SK-N-SH (cell line): ENCODE results near the gene TROAP.

Source experiments
- EP300 ChIP-seq, 2 experiments: IDR thresholded peaks; 2 replicates each; pipeline versions ENCODE4 v1.4.0 to v1.6.1; 2012; ENCODE audit warnings: borderline replicate concordance in 1 of 2, low read depth in 1 of 2, low read length in 1 of 2
- EZH2phosphoT487 ChIP-seq: fragments of 200-600 bp; sonication (generic); IDR thresholded peaks from 2 replicates; pipeline ENCODE4 v1.6.1; 2017; ENCODE audit warnings: low read depth, mixed run types, mild to moderate bottlenecking, antibody characterized with exemption, moderate library complexity, borderline replicate concordance
- JUND ChIP-seq: IDR thresholded peaks from 2 replicates; pipeline ENCODE4 v1.4.0; 2012
- MXI1 ChIP-seq: IDR thresholded peaks from 2 replicates; pipeline ENCODE4 v1.6.1; 2012; ENCODE audit warnings: mild to moderate bottlenecking, low read depth, low read length, improper control_type of control experiment
- NFIC ChIP-seq: IDR thresholded peaks from 2 replicates; pipeline ENCODE4 v1.4.0; 2012; ENCODE audit warnings: borderline replicate concordance
- NRF1 ChIP-seq: IDR thresholded peaks from 2 replicates; pipeline ENCODE4 v1.6.1; 2012; ENCODE audit warnings: low read depth, mild to moderate bottlenecking, low read length
- POLR2AphosphoS5 ChIP-seq: IDR thresholded peaks from 2 replicates; pipeline ENCODE4 v1.6.1; 2012; ENCODE audit warnings: low read depth, low read length
- RAD21 ChIP-seq: IDR thresholded peaks from 2 replicates; pipeline ENCODE4 v1.6.1; 2012; ENCODE audit warnings: mild to moderate bottlenecking, low read length
- SMC3 ChIP-seq: IDR thresholded peaks from 2 replicates; pipeline ENCODE4 v1.6.1; 2012; ENCODE audit warnings: low read depth, low read length, improper control_type of control experiment
- TCF12 ChIP-seq: IDR thresholded peaks from 2 replicates; pipeline ENCODE4 v1.4.0; 2012
- TF ChIP-seq, protein P1 (sequence below): IDR thresholded peaks from 2 replicates; pipeline ENCODE4 v1.4.0; 2012; ENCODE audit warnings: low read depth
- TF ChIP-seq, protein P2 (sequence below): IDR thresholded peaks from 2 replicates; pipeline ENCODE4 v1.6.1; 2012; ENCODE audit warnings: mild to moderate bottlenecking, low read depth, low read length, moderate library complexity
- TF ChIP-seq, protein P3 (sequence below): fragments of 200-600 bp; sonication (generic); IDR thresholded peaks from 2 replicates; pipeline ENCODE4 v1.6.1; 2017; ENCODE audit warnings: antibody characterized with exemption, mild to moderate bottlenecking, moderate library complexity

DNA sequence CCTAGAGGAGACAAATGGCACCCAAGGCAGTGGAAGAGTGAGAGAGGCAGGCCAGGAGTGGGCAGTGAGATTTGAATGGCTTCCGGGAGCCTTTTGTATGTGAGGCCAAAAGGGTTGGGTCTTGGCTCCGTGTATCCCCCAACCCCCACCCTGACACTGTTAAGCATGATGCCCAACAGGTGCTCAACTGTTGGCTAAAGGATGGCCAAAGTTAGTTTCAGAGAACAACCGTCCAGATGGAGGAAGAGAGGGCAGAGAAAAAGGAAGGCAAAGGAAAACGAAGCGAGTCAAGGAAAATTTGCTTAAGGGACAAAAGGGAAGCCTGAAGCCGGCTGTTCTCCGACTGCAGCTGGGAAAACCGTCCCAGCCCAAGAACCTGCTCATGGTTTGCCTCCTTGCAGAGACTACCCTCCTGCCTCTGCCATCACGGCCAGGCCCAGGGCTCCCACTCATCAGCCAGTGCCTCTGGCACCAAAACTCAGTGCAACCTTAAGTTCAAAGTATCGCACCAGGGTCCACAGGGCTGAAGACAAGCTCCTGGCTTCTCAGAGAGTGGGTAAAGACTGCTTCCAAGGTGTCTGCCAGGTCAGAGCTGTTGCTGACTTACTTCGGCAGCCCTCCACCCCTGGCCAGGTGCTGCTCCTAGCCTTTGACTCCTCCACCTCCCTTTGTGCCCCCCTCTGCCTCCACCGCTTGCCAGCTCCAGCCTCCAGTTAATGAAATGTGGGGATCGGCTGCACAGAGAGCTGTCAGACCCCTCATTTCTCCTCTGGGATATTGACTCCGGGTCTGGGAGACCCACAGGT is 18.1 kb downstream of the TROAP start:
- TF ChIP-seq, protein P1, sequence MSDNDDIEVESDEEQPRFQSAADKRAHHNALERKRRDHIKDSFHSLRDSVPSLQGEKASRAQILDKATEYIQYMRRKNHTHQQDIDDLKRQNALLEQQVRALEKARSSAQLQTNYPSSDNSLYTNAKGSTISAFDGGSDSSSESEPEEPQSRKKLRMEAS: no peak
- TF ChIP-seq RAD21 (no peak), EZH2phosphoT487 (no peak), SMC3 (no peak), EP300 (IDR thresholded peaks at IDR 0.05; ENCODE audit: borderline replicate concordance in 1 of 2, low read depth in 1 of 2, low read length in 1 of 2) (no peak), NFIC (no peak), TCF12 (no peak), POLR2AphosphoS5 (no peak), JUND (no peak), MXI1 (no peak), NRF1 (no peak)
- TF ChIP-seq, protein P2, sequence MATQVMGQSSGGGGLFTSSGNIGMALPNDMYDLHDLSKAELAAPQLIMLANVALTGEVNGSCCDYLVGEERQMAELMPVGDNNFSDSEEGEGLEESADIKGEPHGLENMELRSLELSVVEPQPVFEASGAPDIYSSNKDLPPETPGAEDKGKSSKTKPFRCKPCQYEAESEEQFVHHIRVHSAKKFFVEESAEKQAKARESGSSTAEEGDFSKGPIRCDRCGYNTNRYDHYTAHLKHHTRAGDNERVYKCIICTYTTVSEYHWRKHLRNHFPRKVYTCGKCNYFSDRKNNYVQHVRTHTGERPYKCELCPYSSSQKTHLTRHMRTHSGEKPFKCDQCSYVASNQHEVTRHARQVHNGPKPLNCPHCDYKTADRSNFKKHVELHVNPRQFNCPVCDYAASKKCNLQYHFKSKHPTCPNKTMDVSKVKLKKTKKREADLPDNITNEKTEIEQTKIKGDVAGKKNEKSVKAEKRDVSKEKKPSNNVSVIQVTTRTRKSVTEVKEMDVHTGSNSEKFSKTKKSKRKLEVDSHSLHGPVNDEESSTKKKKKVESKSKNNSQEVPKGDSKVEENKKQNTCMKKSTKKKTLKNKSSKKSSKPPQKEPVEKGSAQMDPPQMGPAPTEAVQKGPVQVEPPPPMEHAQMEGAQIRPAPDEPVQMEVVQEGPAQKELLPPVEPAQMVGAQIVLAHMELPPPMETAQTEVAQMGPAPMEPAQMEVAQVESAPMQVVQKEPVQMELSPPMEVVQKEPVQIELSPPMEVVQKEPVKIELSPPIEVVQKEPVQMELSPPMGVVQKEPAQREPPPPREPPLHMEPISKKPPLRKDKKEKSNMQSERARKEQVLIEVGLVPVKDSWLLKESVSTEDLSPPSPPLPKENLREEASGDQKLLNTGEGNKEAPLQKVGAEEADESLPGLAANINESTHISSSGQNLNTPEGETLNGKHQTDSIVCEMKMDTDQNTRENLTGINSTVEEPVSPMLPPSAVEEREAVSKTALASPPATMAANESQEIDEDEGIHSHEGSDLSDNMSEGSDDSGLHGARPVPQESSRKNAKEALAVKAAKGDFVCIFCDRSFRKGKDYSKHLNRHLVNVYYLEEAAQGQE: no peak
- TF ChIP-seq, protein P3, sequence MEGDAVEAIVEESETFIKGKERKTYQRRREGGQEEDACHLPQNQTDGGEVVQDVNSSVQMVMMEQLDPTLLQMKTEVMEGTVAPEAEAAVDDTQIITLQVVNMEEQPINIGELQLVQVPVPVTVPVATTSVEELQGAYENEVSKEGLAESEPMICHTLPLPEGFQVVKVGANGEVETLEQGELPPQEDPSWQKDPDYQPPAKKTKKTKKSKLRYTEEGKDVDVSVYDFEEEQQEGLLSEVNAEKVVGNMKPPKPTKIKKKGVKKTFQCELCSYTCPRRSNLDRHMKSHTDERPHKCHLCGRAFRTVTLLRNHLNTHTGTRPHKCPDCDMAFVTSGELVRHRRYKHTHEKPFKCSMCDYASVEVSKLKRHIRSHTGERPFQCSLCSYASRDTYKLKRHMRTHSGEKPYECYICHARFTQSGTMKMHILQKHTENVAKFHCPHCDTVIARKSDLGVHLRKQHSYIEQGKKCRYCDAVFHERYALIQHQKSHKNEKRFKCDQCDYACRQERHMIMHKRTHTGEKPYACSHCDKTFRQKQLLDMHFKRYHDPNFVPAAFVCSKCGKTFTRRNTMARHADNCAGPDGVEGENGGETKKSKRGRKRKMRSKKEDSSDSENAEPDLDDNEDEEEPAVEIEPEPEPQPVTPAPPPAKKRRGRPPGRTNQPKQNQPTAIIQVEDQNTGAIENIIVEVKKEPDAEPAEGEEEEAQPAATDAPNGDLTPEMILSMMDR: no peak
